SU-DHL-6 (cell line): Measurements from ENCODE around the gene GRM5.

Experiments used
- H2AFZ ChIP-seq: fragments of 200-600 bp; sonication (generic); 2 replicates; pipeline ENCODE4 v1.6.1; 2014; ENCODE audit warnings: low read depth, mild to moderate bottlenecking, moderate library complexity, mixed read lengths, antibody characterized with exemption, low read length; ENCODE audit not compliant: severe bottlenecking
- H3F3A ChIP-seq: fragments of 200-600 bp; shearing (Covaris generic); 2 replicates; pipeline ENCODE4 v1.6.0; 2016; ENCODE audit warnings: antibody characterized with exemption, mild to moderate bottlenecking; ENCODE audit not compliant: insufficient read depth
- H3K27ac ChIP-seq: fragments of 200-600 bp; sonication (generic); 2 replicates; pipeline ENCODE4 v1.5.1; 2016; ENCODE audit warnings: low read depth, mild to moderate bottlenecking, low read length, moderate library complexity, mixed read lengths
- H3K27me3 ChIP-seq: fragments of 200-600 bp; sonication (generic), shearing (Covaris generic); 2 replicates; pipeline ENCODE4 v1.6.0; 2014; ENCODE audit warnings: mild to moderate bottlenecking, low read length
- H3K36me3 ChIP-seq: fragments of 200-600 bp; sonication (generic); 2 replicates; pipeline ENCODE4 v1.6.1; 2014; ENCODE audit warnings: mild to moderate bottlenecking, low read length, mixed read lengths
- H3K4me2 ChIP-seq: fragments of 300-600, 200-600 bp; shearing (Covaris generic), sonication (generic); 2 replicates; pipeline ENCODE4 v1.6.0; 2014; ENCODE audit warnings: low read length, low read depth, mild to moderate bottlenecking; ENCODE audit not compliant: poor library complexity, severe bottlenecking
- H3K4me3 ChIP-seq: fragments of 200-600 bp; sonication (generic); 2 replicates; pipeline ENCODE4 v1.5.1; 2014; ENCODE audit warnings: antibody characterized with exemption, low read length, mild to moderate bottlenecking, mixed read lengths; ENCODE audit not compliant: insufficient read depth, poor library complexity, severe bottlenecking
- H3K79me2 ChIP-seq: fragments of 200-600 bp; sonication (generic); 2 replicates; pipeline ENCODE4 v1.6.1; 2014; ENCODE audit warnings: mild to moderate bottlenecking, low read length, moderate library complexity; ENCODE audit not compliant: insufficient read depth
- H3K9ac ChIP-seq: fragments of 200-600 bp; sonication (generic); 2 replicates; pipeline ENCODE4 v1.7.0; 2014; ENCODE audit warnings: mild to moderate bottlenecking, low read length
- H3K9me2 ChIP-seq: fragments of 200-600 bp; sonication (generic); replicated peaks from 2 replicates; pipeline ENCODE4 v1.6.1; 2014; ENCODE audit warnings: low read length; ENCODE audit not compliant: insufficient read depth
- H3K9me3 ChIP-seq: fragments of 200-600 bp; sonication (generic); 2 replicates; pipeline ENCODE4 v1.6.1; 2014; ENCODE audit warnings: low read length, mixed read lengths; ENCODE audit not compliant: insufficient read depth
- H4K20me1 ChIP-seq: fragments of 200-600 bp; sonication (generic); 2 replicates; pipeline ENCODE4 v1.6.1; 2014; ENCODE audit warnings: low read depth, mild to moderate bottlenecking, antibody characterized with exemption, low read length, moderate library complexity, mixed read lengths
- EZH2phosphoT487 ChIP-seq: fragments of 200-600 bp; sonication (generic), shearing (Covaris generic); conservative IDR thresholded peaks from 2 replicates; pipeline ENCODE4 v1.6.1; 2018; ENCODE audit warnings: mild to moderate bottlenecking, antibody characterized with exemption, low read length, moderate library complexity, mixed read lengths
- TF ChIP-seq, protein P1 (sequence below): fragments of 200-600 bp; sonication (generic); IDR thresholded peaks from one replicate; pipeline ENCODE4 v1.5.1; 2017; ENCODE audit warnings: antibody characterized with exemption, mild to moderate bottlenecking, low read length, moderate library complexity; ENCODE audit not compliant: insufficient read depth, poor library complexity, severe bottlenecking

GRM5 gene

DNA sequence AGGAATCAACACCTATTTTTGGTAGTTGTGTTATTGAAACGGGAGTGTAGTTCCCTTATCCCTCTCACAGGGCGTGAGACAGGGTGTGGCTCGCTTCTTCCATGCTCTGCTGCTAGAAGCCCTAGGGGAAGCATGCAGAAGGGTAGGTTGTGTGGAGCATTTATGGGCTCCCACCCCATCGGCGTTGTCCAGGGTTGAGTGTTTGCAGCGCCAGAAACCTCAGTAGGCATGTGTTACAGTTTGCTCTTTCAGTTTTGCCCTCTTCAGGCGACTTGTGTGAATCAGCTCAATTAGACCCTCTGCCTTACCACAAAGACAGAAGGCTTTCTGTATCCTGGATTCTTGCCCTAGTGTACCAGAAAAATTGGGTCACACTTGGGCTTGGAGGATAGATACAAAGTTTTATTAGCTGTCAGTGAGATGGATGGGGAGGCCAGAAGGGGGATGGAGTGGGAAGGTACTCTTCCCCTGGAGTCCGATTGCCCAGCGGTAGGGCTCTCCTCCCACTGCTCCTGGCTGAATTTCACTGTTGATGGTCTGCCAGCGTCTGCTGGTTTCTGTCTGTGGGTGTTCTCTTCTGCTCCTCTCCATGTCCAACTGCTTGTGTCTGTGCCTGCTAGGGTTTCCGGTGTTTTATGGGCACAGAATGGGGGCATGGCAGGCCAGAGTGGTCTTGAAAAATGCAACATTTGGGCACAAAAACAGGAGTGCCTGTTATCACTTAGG, 369.9 kb downstream of the GRM5 start:
- Histone ChIP-seq H3F3A (no peaks in the 10 kb centered on the region), H3K9ac (no peak overlapping the region), H3K27me3 (no peaks in the 10 kb centered on the region), H4K20me1 (no peaks in the 10 kb centered on the region), H3K4me2 (no peak overlapping the region), H3K36me3 (no peaks in the 10 kb centered on the region), H3K9me2 (no peaks in the 10 kb centered on the region), H2AFZ (no peak overlapping the region), H3K9me3 (no peaks in the 10 kb centered on the region), H3K27ac (no peak overlapping the region), H3K4me3 (no peak overlapping the region), H3K79me2 (no peaks in the 10 kb centered on the region)
- TF ChIP-seq EZH2phosphoT487, result no peak
- TF ChIP-seq, protein P1, sequence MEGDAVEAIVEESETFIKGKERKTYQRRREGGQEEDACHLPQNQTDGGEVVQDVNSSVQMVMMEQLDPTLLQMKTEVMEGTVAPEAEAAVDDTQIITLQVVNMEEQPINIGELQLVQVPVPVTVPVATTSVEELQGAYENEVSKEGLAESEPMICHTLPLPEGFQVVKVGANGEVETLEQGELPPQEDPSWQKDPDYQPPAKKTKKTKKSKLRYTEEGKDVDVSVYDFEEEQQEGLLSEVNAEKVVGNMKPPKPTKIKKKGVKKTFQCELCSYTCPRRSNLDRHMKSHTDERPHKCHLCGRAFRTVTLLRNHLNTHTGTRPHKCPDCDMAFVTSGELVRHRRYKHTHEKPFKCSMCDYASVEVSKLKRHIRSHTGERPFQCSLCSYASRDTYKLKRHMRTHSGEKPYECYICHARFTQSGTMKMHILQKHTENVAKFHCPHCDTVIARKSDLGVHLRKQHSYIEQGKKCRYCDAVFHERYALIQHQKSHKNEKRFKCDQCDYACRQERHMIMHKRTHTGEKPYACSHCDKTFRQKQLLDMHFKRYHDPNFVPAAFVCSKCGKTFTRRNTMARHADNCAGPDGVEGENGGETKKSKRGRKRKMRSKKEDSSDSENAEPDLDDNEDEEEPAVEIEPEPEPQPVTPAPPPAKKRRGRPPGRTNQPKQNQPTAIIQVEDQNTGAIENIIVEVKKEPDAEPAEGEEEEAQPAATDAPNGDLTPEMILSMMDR, result no peak

DNA sequence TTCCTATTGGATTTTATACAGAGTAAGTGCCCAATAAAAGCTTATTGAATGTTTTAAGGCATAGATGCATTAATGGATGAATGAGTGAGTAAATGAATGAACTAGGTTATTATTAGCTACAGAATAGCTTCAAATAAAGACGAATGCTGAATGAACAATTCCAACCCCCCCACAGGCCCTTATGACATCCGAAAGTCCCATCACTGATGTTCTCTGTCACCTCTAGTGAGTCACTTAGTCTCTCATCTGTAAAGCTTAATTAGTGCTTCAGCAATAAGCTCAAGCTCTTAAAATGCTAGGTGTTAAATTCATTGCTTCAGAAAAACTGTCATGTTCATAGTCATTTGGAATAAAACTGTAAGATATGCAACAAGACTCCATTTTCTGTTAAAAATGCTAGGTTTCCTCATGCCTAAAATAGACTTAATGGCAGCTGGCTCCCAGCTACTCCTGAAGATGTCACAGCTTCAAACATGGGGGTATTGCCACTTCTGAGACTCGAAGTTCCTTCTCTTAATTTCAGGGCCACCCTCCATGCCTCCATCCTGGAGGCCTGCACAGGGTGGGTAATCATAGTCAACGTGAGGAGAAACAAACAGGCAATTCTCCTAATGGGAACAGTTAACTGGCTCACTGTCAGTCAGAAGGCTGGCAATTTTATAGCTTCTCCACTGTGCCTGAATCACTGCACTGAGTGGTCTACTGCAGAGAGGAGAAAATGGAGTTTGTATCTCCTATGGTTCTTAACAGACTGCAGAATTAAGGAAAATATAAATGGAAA, 373.3 kb downstream of the GRM5 start:
- Histone ChIP-seq H3K9me2 (no peaks in the 10 kb centered on the region), H3K4me2 (no peak overlapping the region), H3K27me3 (no peaks in the 10 kb centered on the region), H4K20me1 (no peaks in the 10 kb centered on the region), H2AFZ (no peak overlapping the region), H3K9ac (no peak overlapping the region), H3F3A (no peaks in the 10 kb centered on the region), H3K27ac (no peak overlapping the region), H3K4me3 (no peak overlapping the region), H3K36me3 (no peaks in the 10 kb centered on the region), H3K79me2 (no peaks in the 10 kb centered on the region), H3K9me3 (no peaks in the 10 kb centered on the region)
- no peak for TF ChIP-seq EZH2phosphoT487
- TF ChIP-seq, protein P1, result no peak

DNA sequence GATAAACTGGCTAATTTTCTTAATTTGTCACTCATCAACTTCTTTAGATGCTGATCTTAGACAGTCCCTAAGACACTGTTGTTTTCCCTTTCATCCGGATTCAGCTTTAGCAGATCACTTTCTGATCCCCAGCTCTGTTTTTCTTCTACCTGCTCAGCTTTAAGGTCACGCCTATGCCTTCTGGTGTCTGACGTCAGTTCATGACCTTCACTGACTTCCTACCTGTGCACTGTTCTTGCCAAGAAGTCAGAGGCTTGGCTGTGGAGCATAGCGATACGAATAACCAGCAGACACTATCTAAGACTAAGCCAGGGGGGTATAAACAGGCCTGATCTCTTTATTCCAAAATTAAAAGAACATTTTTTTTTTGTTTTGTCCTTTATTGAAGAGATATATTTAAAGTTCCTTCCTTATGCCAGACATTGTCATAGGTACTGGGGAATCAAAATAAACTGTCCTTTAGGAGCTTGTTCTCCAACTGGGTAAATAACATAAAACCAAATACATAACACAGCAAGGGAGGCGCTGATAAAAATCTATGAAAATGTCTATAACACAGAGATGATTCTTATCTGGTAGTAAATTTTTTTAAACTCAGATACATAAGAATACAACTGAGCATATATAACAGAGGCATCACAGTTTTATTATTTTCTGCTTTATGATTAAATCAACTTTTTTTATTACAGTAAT, 376.1 kb downstream of the GRM5 start:
- H3K27me3 ChIP-seq, result no peaks in the 10 kb centered on the region
- H4K20me1 ChIP-seq, result no peaks in the 10 kb centered on the region
- H3K9ac ChIP-seq, result no peak overlapping the region
- no peaks in the 10 kb centered on the region for H3K9me3 ChIP-seq
- no peak overlapping the region for H3K4me2 ChIP-seq
- no peak overlapping the region for H3K4me3 ChIP-seq
- H3F3A ChIP-seq, result no peaks in the 10 kb centered on the region
- no peak overlapping the region for H3K27ac ChIP-seq
- H3K9me2 ChIP-seq, result no peaks in the 10 kb centered on the region
- no peak for TF ChIP-seq EZH2phosphoT487
- TF ChIP-seq, protein P1, result no peak
- H2AFZ ChIP-seq, result no peak overlapping the region
- no peaks in the 10 kb centered on the region for H3K79me2 ChIP-seq
- no peaks in the 10 kb centered on the region for H3K36me3 ChIP-seq
